ENCODE data around the gene MMP14. TPM values are rescaled to one million over a fixed set of nuclear protein-coding genes. Genes with fewer than 3 reads are reported as not detected.
A peak's percentile ranks its signal among the peaks of the same experiment; 100 is the strongest.

MMP14 gene
- total RNA-seq, 2 donors from 2014 or later: 59.1 to 82.8 TPM

DNA sequence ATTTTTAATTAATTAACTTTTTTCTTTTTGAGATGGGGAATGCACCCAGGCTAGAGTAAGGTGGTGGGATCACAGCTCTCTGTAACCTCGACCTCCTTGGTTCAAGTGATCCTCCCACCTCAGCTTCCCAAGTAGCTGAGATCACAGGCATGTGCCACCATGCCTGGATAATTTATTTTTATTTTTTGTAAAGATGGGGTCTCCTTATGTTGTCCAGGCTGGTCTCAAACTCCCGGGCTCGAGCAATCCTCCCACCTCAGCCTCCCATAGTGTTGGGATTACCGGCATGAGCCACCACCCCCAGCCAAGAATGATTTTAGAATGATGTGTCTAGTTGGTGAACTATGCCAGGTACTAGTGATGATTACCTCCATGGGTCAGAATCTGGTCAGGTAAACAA, 28.6 kb downstream of the MMP14 start:
- no peak for DNase-seq
- Histone ChIP-seq H3K27me3 (no peaks in the 10 kb centered on the region), H3K9me3 (no peaks in the 10 kb centered on the region), H3K36me3 (no peaks in the 10 kb centered on the region), H3K4me1 (no peaks in the 10 kb centered on the region), H3K27ac (no peak overlapping the region), H3K9ac (ENCODE audit: low read depth in 2 of 2, low read length in 2 of 2) (no peak overlapping the region), H3K4me3 (no peak overlapping the region)
- TF ChIP-seq CTCF (IDR thresholded peaks at IDR 0.05): no peak
- intact Hi-C loops (cut with DNase I): no loop called here

GRCh38 chr14:22865424-22866405, 29.3 kb downstream of the MMP14 start:
- peak; percentile 48 for DNase-seq
- no peaks in the 10 kb centered on the region for H3K9me3 ChIP-seq
- H3K27ac ChIP-seq: no peak overlapping the region
- H3K36me3 ChIP-seq: no peaks in the 10 kb centered on the region
- TF ChIP-seq CTCF (IDR thresholded peaks at IDR 0.05): no peak
- intact Hi-C loops (cut with DNase I): no loop called here
- H3K27me3 ChIP-seq: no peaks in the 10 kb centered on the region
- H3K4me1 ChIP-seq: no peaks in the 10 kb centered on the region
- H3K4me3 ChIP-seq: no peak overlapping the region
- H3K9ac ChIP-seq (ENCODE audit: low read depth in 2 of 2, low read length in 2 of 2): no peak overlapping the region

DNA sequence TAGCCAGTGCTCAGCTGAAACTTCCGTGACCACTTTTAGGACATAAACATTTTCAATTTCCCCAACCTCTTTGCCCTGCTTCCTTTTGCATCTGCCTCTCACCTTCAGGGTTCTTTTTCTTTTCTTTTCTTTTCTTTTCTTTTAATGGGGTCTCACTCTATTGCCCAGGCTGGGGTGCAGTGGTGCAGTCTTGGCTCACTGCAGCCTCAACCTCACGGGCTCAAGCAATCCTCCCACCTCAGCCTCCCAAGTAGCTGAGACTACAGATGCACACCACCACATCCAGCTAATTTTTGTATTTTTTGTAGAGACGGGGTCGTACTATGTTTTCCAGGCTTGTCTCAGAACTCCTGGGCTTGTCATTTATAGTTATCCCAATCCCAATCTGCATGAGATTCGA, 30.5 kb downstream of the MMP14 start:
- DNase-seq: no peak
- no peaks in the 10 kb centered on the region for H3K9me3 ChIP-seq
- TF ChIP-seq CTCF (IDR thresholded peaks at IDR 0.05): no peak
- no peaks in the 10 kb centered on the region for H3K4me1 ChIP-seq
- H3K36me3 ChIP-seq: no peaks in the 10 kb centered on the region
- no peak overlapping the region for H3K27ac ChIP-seq
- no peaks in the 10 kb centered on the region for H3K27me3 ChIP-seq
- no peak overlapping the region for H3K4me3 ChIP-seq
- intact Hi-C loops (cut with DNase I): no loop called here
- H3K9ac ChIP-seq (ENCODE audit: low read depth in 2 of 2, low read length in 2 of 2): no peak overlapping the region

DNA sequence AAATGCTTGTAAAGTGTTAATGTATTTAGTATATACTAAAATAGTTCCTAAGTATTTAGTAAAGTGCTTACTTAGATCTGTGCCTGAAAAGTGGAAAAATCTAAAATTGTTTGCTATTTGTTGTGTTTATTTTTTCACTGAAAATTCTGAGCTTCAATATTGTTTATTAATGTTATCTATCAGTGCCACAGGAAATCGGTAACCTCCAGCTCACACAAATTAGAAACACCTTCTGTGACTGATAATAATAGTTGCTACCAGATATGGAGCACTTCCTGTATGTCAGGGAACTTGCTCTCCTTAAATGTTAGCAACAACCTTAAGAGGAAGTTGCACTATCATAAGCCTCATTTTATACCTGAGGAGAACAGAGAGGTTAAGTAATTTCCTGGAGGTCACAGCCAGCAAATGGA, 34.4 kb downstream of the MMP14 start:
- Histone ChIP-seq H3K9ac (ENCODE audit: low read depth in 2 of 2, low read length in 2 of 2) (peak overlapping the region; percentile 95 to 98), H3K27me3 (no peaks in the 10 kb centered on the region), H3K27ac (peak overlapping the region; percentile 99), H3K4me1 (peaks cover 7% of the 10 kb centered on the region), H3K9me3 (no peaks in the 10 kb centered on the region), H3K36me3 (peaks cover 17% of the 10 kb centered on the region), H3K4me3 (peak overlapping the region; percentile 57)
- DNase-seq: no peak
- no peak for TF ChIP-seq CTCF (IDR thresholded peaks at IDR 0.05)
- intact Hi-C loops (cut with DNase I): no loop called here

GRCh38 chr14:22871224-22872032, 35.0 kb downstream of the MMP14 start, which contains the start of gene LRP10:
LRP10 (plus strand) TSS chr14:22871740; CDS start chr14:22872304, 564 bp downstream.
- H3K4me1 ChIP-seq: peaks cover 7% of the 10 kb centered on the region
- intact Hi-C loops (cut with DNase I): no loop called here
- peak within 1 kb of the TSS; percentile 99 for H3K27ac ChIP-seq
- peak; percentile 98 for DNase-seq
- H3K9ac ChIP-seq (ENCODE audit: low read depth in 2 of 2, low read length in 2 of 2): peak within 1 kb of the TSS; percentile 95 to 98
- H3K9me3 ChIP-seq: no peaks in the 10 kb centered on the region
- TF ChIP-seq CTCF (IDR thresholded peaks at IDR 0.05): no peak
- H3K27me3 ChIP-seq: no peaks in the 10 kb centered on the region
- peaks cover 23% of the 10 kb centered on the region for H3K36me3 ChIP-seq
- H3K4me3 ChIP-seq: peak within 1 kb of the TSS; percentile 57

Measured in colonic mucosa (tissue), 4 donors.